Loucy (cell line): ENCODE results near the gene POC1A.

Experiments
- H2AFZ ChIP-seq: fragments of 200-600 bp; sonication (generic); 2 replicates; pipeline ENCODE4 v1.6.0; 2016; ENCODE audit warnings: antibody characterized with exemption, mild to moderate bottlenecking, low read length, moderate library complexity
- H3F3A ChIP-seq: fragments of 200-600 bp; 2 replicates; pipeline ENCODE4 v1.6.0; 2016; ENCODE audit warnings: antibody characterized with exemption, low read depth, mild to moderate bottlenecking
- H3K27me3 ChIP-seq: fragments of 200-600 bp; sonication (generic); 2 replicates; pipeline ENCODE4 v1.6.1; 2014; ENCODE audit warnings: low read length, mild to moderate bottlenecking; ENCODE audit not compliant: insufficient read depth, poor library complexity, severe bottlenecking
- H3K36me3 ChIP-seq: fragments of 200-600 bp; sonication (generic); 2 replicates; pipeline ENCODE4 v1.6.1; 2016; ENCODE audit warnings: low read length; ENCODE audit not compliant: insufficient read depth
- H3K4me1 ChIP-seq: fragments of 200-600 bp; sonication (generic); 2 replicates; pipeline ENCODE4 v1.5.1; 2014; ENCODE audit warnings: low read length, mild to moderate bottlenecking; ENCODE audit not compliant: insufficient read depth, poor library complexity, severe bottlenecking
- H3K4me2 ChIP-seq: fragments of 200-600 bp; sonication (generic); 2 replicates; pipeline ENCODE4 v1.6.0; 2014; ENCODE audit warnings: antibody characterized with exemption, low read length, low read depth, mild to moderate bottlenecking; ENCODE audit not compliant: poor library complexity, severe bottlenecking
- H3K4me3 ChIP-seq: fragments of 200-600 bp; sonication (generic); 2 replicates; pipeline ENCODE4 v1.5.1; 2014; ENCODE audit warnings: low read length, mild to moderate bottlenecking, mixed read lengths; ENCODE audit not compliant: poor library complexity, severe bottlenecking
- H3K79me2 ChIP-seq: fragments of 200-600 bp; sonication (generic); 2 replicates; pipeline ENCODE4 v1.6.1; 2014; ENCODE audit warnings: low read length; ENCODE audit not compliant: insufficient read depth
- H3K9ac ChIP-seq: fragments of 200-600 bp; sonication (generic); 2 replicates; pipeline ENCODE4 v1.6.0; 2014; ENCODE audit warnings: mild to moderate bottlenecking, low read depth, low read length, moderate library complexity; ENCODE audit not compliant: poor library complexity, severe bottlenecking
- H3K9me2 ChIP-seq: fragments of 200-600 bp; sonication (generic); replicated peaks from 2 replicates; pipeline ENCODE4 v1.6.1; 2016; ENCODE audit warnings: low read depth, low read length, mixed read lengths
- H3K9me3 ChIP-seq: fragments of 200-600 bp; sonication (generic); 2 replicates; pipeline ENCODE4 v1.6.1; 2014; ENCODE audit warnings: mild to moderate bottlenecking, antibody characterized with exemption, low read length, low read depth; ENCODE audit not compliant: insufficient read depth
- H4K20me1 ChIP-seq: fragments of 200-600 bp; sonication (generic); 2 replicates; pipeline ENCODE4 v1.6.0; 2014; ENCODE audit warnings: antibody characterized with exemption, low read length, mild to moderate bottlenecking; ENCODE audit not compliant: insufficient read depth, poor library complexity, severe bottlenecking
- EZH2phosphoT487 ChIP-seq: fragments of 200-600 bp; IDR thresholded peaks from 2 replicates; pipeline ENCODE4 v1.6.1; 2018; ENCODE audit warnings: antibody characterized with exemption, mild to moderate bottlenecking, moderate library complexity, borderline replicate concordance
- TF ChIP-seq, protein P1 (sequence below): fragments of 200-600 bp; sonication (generic); conservative IDR thresholded peaks from 2 replicates; pipeline ENCODE4 v1.5.1; 2014; ENCODE audit warnings: mild to moderate bottlenecking, antibody characterized with exemption, low read length

POC1A gene

DNA sequence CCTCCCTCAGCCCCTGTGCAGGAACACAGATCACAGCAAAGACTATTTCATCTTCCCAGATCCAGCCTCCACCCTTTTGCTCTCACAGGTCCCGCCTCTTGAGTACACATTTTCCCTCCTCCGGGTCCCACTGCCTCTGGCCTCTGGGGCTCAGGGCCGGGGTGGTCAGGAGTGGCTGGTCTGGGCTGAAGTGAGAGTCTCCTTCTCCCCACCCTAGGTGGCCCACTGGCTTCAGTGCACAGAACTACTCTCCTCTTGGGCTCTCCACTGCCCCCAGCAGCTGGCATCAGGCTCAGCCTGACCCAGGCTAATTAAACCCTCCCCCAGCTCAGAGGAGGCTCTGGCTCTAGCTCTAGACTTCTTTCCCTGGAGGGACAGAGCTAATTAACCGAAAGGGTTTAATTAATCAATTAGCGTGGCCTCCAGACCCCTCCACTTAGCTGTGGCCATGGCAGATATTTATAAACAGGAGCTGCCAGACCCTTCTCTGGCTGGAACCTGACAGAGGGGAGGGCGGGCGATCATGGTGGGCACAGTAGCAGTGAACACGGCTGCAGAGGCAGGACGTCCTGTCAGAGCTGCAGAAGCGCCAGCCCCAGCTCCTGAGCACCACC, 113.0 kb downstream of the POC1A start:
- no peaks in the 10 kb centered on the region for H3K79me2 ChIP-seq
- TF ChIP-seq EZH2phosphoT487 = no peak
- TF ChIP-seq, protein P1, sequence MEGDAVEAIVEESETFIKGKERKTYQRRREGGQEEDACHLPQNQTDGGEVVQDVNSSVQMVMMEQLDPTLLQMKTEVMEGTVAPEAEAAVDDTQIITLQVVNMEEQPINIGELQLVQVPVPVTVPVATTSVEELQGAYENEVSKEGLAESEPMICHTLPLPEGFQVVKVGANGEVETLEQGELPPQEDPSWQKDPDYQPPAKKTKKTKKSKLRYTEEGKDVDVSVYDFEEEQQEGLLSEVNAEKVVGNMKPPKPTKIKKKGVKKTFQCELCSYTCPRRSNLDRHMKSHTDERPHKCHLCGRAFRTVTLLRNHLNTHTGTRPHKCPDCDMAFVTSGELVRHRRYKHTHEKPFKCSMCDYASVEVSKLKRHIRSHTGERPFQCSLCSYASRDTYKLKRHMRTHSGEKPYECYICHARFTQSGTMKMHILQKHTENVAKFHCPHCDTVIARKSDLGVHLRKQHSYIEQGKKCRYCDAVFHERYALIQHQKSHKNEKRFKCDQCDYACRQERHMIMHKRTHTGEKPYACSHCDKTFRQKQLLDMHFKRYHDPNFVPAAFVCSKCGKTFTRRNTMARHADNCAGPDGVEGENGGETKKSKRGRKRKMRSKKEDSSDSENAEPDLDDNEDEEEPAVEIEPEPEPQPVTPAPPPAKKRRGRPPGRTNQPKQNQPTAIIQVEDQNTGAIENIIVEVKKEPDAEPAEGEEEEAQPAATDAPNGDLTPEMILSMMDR = peak; percentile 60
- H3K9me3 ChIP-seq = no peaks in the 10 kb centered on the region
- no peaks in the 10 kb centered on the region for H3K27me3 ChIP-seq
- H3K36me3 ChIP-seq = no peaks in the 10 kb centered on the region
- H4K20me1 ChIP-seq = no peaks in the 10 kb centered on the region
- H2AFZ ChIP-seq = no peak overlapping the region
- no peak overlapping the region for H3K4me3 ChIP-seq
- no peaks in the 10 kb centered on the region for H3F3A ChIP-seq
- no peak overlapping the region for H3K9ac ChIP-seq
- H3K4me1 ChIP-seq = peaks cover 3% of the 10 kb centered on the region
- no peak overlapping the region for H3K4me2 ChIP-seq
- H3K9me2 ChIP-seq = no peaks in the 10 kb centered on the region

DNA sequence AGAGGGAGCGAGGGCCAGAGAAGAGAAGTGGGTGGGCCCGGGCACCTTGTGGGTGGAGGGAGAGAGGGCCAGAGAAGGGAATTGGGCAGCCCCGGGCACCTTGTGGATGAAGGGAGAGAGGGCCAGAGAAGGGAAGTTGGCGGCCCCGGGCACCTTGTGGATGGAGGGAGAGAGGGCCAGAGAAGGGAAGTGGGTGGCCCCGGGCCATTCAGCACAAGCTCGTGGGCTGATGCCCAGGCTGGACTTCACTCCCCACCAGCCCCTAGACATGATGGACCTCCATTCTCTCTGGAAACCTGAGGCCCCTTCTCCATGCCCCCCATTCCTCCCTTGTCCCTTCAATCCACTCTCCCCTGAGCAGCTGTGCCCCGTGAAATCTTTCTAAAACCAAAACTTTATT, 113.6 kb downstream of the POC1A start:
- Histone ChIP-seq H3K9ac (no peak overlapping the region), H3K79me2 (no peaks in the 10 kb centered on the region), H2AFZ (no peak overlapping the region), H3K27me3 (no peaks in the 10 kb centered on the region), H3K4me3 (no peak overlapping the region), H3K9me3 (no peaks in the 10 kb centered on the region), H3K9me2 (no peaks in the 10 kb centered on the region), H3K4me2 (no peak overlapping the region), H3F3A (no peaks in the 10 kb centered on the region), H3K36me3 (no peaks in the 10 kb centered on the region), H4K20me1 (no peaks in the 10 kb centered on the region), H3K4me1 (peaks cover 3% of the 10 kb centered on the region)
- no peak for TF ChIP-seq EZH2phosphoT487
- TF ChIP-seq, protein P1 = no peak

DNA sequence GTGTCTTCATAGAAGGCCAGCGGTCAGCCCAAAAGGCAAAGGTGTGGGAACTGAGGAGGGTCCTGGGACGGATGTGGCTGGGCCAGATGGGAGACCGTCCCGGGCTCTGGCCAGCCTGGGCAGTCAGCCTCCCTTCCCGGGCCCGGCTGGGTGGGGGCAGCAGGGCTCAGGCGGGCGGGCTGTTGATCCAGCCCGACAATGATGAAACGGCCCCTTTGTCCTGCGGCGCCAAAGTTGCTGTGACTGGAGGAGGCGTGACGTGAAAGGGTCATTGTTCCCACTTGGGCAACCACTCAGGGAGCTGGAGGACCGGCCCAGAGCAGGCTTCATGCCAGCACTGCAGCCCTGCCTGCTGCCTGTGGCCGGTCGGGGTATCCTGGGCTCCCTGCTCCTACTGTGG, 114.4 kb downstream of the POC1A start:
- no peak overlapping the region for H3K9ac ChIP-seq
- H3K4me3 ChIP-seq = no peak overlapping the region
- no peaks in the 10 kb centered on the region for H3K9me2 ChIP-seq
- peaks cover 3% of the 10 kb centered on the region for H3K4me1 ChIP-seq
- H4K20me1 ChIP-seq = no peaks in the 10 kb centered on the region
- H3K9me3 ChIP-seq = no peaks in the 10 kb centered on the region
- no peak overlapping the region for H2AFZ ChIP-seq
- H3F3A ChIP-seq = no peaks in the 10 kb centered on the region
- no peaks in the 10 kb centered on the region for H3K27me3 ChIP-seq
- no peaks in the 10 kb centered on the region for H3K36me3 ChIP-seq
- no peak overlapping the region for H3K4me2 ChIP-seq
- H3K79me2 ChIP-seq = no peaks in the 10 kb centered on the region
- TF ChIP-seq, protein P1 = no peak
- no peak for TF ChIP-seq EZH2phosphoT487
